PFSK-1 (cell line): Measurements from ENCODE around the gene AJAP1.

Experiments used
- FOXP2 ChIP-seq: optimal IDR thresholded peaks from 2 replicates; pipeline ENCODE3; 2011; ENCODE audit warnings: borderline replicate concordance, control low read depth, inconsistent platforms; ENCODE audit not compliant: insufficient read depth; ENCODE audit errors: extremely low read length, extremely low read depth
- POLR2AphosphoS5 ChIP-seq: IDR thresholded peaks from 2 replicates; pipeline ENCODE4 v1.6.1; 2012; ENCODE audit warnings: low read depth, mild to moderate bottlenecking, control low read depth, low read length, moderate library complexity
- SIN3A ChIP-seq: IDR thresholded peaks from 2 replicates; pipeline ENCODE4 v1.6.1; 2012; ENCODE audit warnings: mild to moderate bottlenecking, low read length, moderate library complexity, borderline replicate concordance; ENCODE audit not compliant: insufficient read depth
- TAF1 ChIP-seq: IDR thresholded peaks from 2 replicates; pipeline ENCODE4 v1.6.1; 2012; ENCODE audit warnings: low read length, control low read depth, borderline replicate concordance; ENCODE audit not compliant: insufficient read depth
- TF ChIP-seq, protein P1 (sequence below), 2 experiments: IDR thresholded peaks; 2 replicates each; pipeline versions ENCODE4 v1.6.1 to v1.8.0; 2011 to 2012; ENCODE audit warnings: low read depth in 2 of 2, low read length in 2 of 2, control low read depth in 1 of 2, inconsistent platforms in 1 of 2, mild to moderate bottlenecking in 1 of 2, moderate library complexity in 1 of 2; ENCODE audit not compliant: insufficient read depth in 1 of 2

- TF ChIP-seq, protein P1, sequence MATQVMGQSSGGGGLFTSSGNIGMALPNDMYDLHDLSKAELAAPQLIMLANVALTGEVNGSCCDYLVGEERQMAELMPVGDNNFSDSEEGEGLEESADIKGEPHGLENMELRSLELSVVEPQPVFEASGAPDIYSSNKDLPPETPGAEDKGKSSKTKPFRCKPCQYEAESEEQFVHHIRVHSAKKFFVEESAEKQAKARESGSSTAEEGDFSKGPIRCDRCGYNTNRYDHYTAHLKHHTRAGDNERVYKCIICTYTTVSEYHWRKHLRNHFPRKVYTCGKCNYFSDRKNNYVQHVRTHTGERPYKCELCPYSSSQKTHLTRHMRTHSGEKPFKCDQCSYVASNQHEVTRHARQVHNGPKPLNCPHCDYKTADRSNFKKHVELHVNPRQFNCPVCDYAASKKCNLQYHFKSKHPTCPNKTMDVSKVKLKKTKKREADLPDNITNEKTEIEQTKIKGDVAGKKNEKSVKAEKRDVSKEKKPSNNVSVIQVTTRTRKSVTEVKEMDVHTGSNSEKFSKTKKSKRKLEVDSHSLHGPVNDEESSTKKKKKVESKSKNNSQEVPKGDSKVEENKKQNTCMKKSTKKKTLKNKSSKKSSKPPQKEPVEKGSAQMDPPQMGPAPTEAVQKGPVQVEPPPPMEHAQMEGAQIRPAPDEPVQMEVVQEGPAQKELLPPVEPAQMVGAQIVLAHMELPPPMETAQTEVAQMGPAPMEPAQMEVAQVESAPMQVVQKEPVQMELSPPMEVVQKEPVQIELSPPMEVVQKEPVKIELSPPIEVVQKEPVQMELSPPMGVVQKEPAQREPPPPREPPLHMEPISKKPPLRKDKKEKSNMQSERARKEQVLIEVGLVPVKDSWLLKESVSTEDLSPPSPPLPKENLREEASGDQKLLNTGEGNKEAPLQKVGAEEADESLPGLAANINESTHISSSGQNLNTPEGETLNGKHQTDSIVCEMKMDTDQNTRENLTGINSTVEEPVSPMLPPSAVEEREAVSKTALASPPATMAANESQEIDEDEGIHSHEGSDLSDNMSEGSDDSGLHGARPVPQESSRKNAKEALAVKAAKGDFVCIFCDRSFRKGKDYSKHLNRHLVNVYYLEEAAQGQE (IDR thresholded peaks at IDR 0.05; ENCODE audit: insufficient read depth in 1 of 2, low read depth in 2 of 2, low read length in 2 of 2), result no peak
- TF ChIP-seq POLR2AphosphoS5 (no peak), TAF1 (no peak), SIN3A (no peak), FOXP2 (no peak)
These were observed 49.2 kb downstream of the AJAP1 start for GRCh38 chr1:4703646-4704045.
